Ishikawa (cell line): ENCODE results near the gene TGM1.

ENCODE experiments used
- CEBPB ChIP-seq: IDR thresholded peaks from 2 replicates; pipeline ENCODE4 v1.6.1; 2012
- CREB1 ChIP-seq: IDR thresholded peaks from 2 replicates; pipeline ENCODE4 v1.6.1; 2012; ENCODE audit warnings: low read depth
- EGR1 ChIP-seq: IDR thresholded peaks from 2 replicates; pipeline ENCODE4 v1.6.1; 2012
- EP300 ChIP-seq: IDR thresholded peaks from 2 replicates; pipeline ENCODE4 v1.6.1; 2012; ENCODE audit warnings: borderline replicate concordance
- FOXM1 ChIP-seq: IDR thresholded peaks from 2 replicates; pipeline ENCODE4 v1.6.1; 2012; ENCODE audit warnings: low read depth, borderline replicate concordance
- NFIC ChIP-seq: IDR thresholded peaks from 2 replicates; pipeline ENCODE4 v1.6.1; 2012
- RAD21 ChIP-seq: IDR thresholded peaks from 2 replicates; pipeline ENCODE4 v1.6.1; 2012; ENCODE audit warnings: low read depth
- TAF1 ChIP-seq: IDR thresholded peaks from 2 replicates; pipeline ENCODE4 v1.6.1; 2012; ENCODE audit warnings: low read depth, mild to moderate bottlenecking
- TCF12 ChIP-seq: IDR thresholded peaks from 2 replicates; pipeline ENCODE4 v1.6.1; 2012; ENCODE audit warnings: low read depth
- YY1 ChIP-seq: IDR thresholded peaks from 2 replicates; pipeline ENCODE4 v1.6.1; 2012; ENCODE audit warnings: low read depth
- ZBTB7A ChIP-seq: IDR thresholded peaks from 2 replicates; pipeline ENCODE4 v1.6.1; 2012; ENCODE audit warnings: low read depth
- TF ChIP-seq, protein P1 (sequence below): IDR thresholded peaks from 2 replicates; pipeline ENCODE4 v1.6.1; 2012
- TF ChIP-seq, protein P2 (sequence below): IDR thresholded peaks from 2 replicates; pipeline ENCODE4 v1.6.1; 2012; ENCODE audit warnings: low read depth, mild to moderate bottlenecking
- TF ChIP-seq, protein P3 (sequence below): IDR thresholded peaks from 2 replicates; pipeline ENCODE4 v1.6.1; 2012

DNA sequence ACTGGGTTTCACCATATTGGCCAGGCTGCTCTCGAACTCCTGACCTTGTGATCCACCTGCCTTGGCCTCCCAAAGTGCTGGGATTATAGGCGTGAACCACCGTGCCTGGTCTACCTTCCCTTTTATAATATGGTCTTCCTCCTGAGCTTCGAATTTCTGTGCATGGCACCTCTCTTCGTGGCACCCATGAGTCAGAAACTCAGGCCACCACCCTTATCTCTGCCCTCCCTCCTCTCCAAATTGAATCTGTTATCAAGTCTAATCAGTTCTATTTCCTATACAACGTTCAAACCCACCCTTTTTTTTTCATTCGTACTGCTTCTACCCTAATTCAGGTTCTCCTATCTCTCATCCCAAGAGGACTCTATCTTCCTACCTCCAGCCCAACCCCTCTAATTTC is 15.6 kb downstream of the TGM1 start:
- TF ChIP-seq, protein P1, sequence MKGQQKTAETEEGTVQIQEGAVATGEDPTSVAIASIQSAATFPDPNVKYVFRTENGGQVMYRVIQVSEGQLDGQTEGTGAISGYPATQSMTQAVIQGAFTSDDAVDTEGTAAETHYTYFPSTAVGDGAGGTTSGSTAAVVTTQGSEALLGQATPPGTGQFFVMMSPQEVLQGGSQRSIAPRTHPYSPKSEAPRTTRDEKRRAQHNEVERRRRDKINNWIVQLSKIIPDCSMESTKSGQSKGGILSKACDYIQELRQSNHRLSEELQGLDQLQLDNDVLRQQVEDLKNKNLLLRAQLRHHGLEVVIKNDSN, result no peak
- no peak for TF ChIP-seq TAF1
- no peak for TF ChIP-seq FOXM1
- no peak for TF ChIP-seq TCF12
- TF ChIP-seq CEBPB, result no peak
- no peak for TF ChIP-seq EP300
- TF ChIP-seq YY1, result no peak
- TF ChIP-seq, protein P2, sequence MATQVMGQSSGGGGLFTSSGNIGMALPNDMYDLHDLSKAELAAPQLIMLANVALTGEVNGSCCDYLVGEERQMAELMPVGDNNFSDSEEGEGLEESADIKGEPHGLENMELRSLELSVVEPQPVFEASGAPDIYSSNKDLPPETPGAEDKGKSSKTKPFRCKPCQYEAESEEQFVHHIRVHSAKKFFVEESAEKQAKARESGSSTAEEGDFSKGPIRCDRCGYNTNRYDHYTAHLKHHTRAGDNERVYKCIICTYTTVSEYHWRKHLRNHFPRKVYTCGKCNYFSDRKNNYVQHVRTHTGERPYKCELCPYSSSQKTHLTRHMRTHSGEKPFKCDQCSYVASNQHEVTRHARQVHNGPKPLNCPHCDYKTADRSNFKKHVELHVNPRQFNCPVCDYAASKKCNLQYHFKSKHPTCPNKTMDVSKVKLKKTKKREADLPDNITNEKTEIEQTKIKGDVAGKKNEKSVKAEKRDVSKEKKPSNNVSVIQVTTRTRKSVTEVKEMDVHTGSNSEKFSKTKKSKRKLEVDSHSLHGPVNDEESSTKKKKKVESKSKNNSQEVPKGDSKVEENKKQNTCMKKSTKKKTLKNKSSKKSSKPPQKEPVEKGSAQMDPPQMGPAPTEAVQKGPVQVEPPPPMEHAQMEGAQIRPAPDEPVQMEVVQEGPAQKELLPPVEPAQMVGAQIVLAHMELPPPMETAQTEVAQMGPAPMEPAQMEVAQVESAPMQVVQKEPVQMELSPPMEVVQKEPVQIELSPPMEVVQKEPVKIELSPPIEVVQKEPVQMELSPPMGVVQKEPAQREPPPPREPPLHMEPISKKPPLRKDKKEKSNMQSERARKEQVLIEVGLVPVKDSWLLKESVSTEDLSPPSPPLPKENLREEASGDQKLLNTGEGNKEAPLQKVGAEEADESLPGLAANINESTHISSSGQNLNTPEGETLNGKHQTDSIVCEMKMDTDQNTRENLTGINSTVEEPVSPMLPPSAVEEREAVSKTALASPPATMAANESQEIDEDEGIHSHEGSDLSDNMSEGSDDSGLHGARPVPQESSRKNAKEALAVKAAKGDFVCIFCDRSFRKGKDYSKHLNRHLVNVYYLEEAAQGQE, result no peak
- no peak for TF ChIP-seq EGR1
- no peak for TF ChIP-seq ZBTB7A
- TF ChIP-seq, protein P3, sequence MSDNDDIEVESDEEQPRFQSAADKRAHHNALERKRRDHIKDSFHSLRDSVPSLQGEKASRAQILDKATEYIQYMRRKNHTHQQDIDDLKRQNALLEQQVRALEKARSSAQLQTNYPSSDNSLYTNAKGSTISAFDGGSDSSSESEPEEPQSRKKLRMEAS, result no peak
- TF ChIP-seq RAD21, result no peak
- TF ChIP-seq CREB1, result no peak
- TF ChIP-seq NFIC, result no peak
